B cell (primary cell): ENCODE measurements around the gene UTP11.

ENCODE experiments used
- CTCF ChIP-seq: fragments of 200-600 bp; IDR thresholded peaks from one replicate; pipeline ENCODE4 v1.8.0; 2022; ENCODE audit warnings: antibody characterized with exemption, mild to moderate bottlenecking
- EZH2 ChIP-seq: IDR thresholded peaks from 2 replicates; pipeline ENCODE4 v1.6.1; 2012; ENCODE audit warnings: borderline replicate concordance, low read depth, mild to moderate bottlenecking, moderate library complexity, low read length; ENCODE audit not compliant: insufficient read depth, poor library complexity, severe bottlenecking

GRCh38 chr1:38006008-38006828 lies 6.3 kb upstream of the UTP11 start:
- no peak for TF ChIP-seq CTCF
- TF ChIP-seq EZH2: no peak
